Nephron (organoid): ENCODE data around the gene TNS3.

Experiments used
- H3K27ac Mint-ChIP-seq, 3 experiments: 2 replicates each; pipeline ENCODE4 v1.8.0; 2020; ENCODE audit warnings: mixed read lengths in 3 of 3, mild to moderate bottlenecking in 2 of 3, moderate library complexity in 1 of 3
- H3K27me3 Mint-ChIP-seq: 2 replicates; pipeline ENCODE4 v1.8.0; 2021; ENCODE audit warnings: low read depth, mild to moderate bottlenecking, moderate library complexity, mixed read lengths
- H3K36me3 Mint-ChIP-seq: 2 replicates; pipeline ENCODE4 v1.8.0; 2020; ENCODE audit warnings: low read depth, mixed read lengths
- H3K4me1 Mint-ChIP-seq: 2 replicates; pipeline ENCODE4 v1.8.0; 2020; ENCODE audit warnings: mixed read lengths
- H3K4me3 Mint-ChIP-seq, 3 experiments: 2 replicates each; pipeline ENCODE4 v1.8.0; 2020; ENCODE audit warnings: mild to moderate bottlenecking in 3 of 3, mixed read lengths in 3 of 3, moderate library complexity in 2 of 3
- H3K9me3 Mint-ChIP-seq: 2 replicates; pipeline ENCODE4 v1.8.0; 2020; ENCODE audit warnings: mixed read lengths
- TF ChIP-seq, protein P1 (sequence below), 3 experiments: fragments of 200-600 bp; sonication (generic); IDR thresholded peaks; one replicate each; pipeline ENCODE4 v1.5.0; 2021; ENCODE audit warnings: antibody characterized with exemption in 3 of 3; ENCODE audit not compliant: unreplicated experiment in 3 of 3

The TNS3 gene

DNA sequence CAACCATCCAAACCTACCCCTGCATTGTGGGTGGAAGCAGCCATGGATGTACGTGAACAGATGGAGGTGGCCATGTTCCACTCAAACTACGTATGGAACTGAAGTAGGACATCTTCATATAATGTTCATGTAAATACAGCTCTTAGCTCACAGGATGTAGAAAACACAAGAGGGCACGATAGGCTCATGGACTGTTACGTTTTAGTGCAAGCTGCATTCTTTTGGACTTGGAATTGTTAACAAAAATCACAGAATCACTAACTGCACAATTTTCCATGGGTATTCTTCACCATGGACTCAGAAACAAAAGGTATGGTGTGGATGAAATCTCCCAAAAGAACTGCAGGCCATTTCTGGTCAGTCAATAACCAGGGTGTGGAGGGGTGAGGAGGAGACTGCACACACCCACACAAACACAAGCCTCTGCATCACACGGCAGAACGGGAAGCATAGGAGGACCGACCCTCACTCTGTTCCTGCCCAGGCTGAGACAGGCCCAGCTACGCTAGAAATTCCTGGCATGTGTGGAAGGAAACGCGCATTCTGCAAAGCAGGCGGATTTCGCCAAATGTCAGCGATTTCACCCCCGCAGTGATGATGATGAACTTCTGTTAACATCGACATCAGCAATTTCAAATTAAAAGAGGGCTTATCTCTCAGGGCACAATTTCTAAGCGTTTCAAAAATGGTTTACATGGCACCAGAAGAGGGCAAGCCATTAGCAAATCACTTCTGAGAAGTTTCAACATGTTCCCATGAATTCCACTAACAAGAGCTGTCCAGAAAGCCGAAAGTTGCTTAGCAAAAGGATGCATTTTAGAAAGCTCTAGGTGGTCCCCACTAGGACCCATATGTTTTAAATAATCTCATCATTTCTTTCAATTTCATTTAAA lies 149.0 kb downstream of the TNS3 start:
- Mint-ChIP-seq H3K9me3 (no peaks in the 10 kb centered on the region), H3K27ac (peak overlapping the region; percentile 66 to 95 (median 78)), H3K4me3 (no peak overlapping the region), H3K4me1 (peaks cover 14% of the 10 kb centered on the region), H3K27me3 (no peaks in the 10 kb centered on the region), H3K36me3 (peaks cover 51% of the 10 kb centered on the region)
- TF ChIP-seq, protein P1, sequence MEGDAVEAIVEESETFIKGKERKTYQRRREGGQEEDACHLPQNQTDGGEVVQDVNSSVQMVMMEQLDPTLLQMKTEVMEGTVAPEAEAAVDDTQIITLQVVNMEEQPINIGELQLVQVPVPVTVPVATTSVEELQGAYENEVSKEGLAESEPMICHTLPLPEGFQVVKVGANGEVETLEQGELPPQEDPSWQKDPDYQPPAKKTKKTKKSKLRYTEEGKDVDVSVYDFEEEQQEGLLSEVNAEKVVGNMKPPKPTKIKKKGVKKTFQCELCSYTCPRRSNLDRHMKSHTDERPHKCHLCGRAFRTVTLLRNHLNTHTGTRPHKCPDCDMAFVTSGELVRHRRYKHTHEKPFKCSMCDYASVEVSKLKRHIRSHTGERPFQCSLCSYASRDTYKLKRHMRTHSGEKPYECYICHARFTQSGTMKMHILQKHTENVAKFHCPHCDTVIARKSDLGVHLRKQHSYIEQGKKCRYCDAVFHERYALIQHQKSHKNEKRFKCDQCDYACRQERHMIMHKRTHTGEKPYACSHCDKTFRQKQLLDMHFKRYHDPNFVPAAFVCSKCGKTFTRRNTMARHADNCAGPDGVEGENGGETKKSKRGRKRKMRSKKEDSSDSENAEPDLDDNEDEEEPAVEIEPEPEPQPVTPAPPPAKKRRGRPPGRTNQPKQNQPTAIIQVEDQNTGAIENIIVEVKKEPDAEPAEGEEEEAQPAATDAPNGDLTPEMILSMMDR (IDR thresholded peaks at IDR 0.05; ENCODE audit: unreplicated experiment in 3 of 3) = no peak

DNA sequence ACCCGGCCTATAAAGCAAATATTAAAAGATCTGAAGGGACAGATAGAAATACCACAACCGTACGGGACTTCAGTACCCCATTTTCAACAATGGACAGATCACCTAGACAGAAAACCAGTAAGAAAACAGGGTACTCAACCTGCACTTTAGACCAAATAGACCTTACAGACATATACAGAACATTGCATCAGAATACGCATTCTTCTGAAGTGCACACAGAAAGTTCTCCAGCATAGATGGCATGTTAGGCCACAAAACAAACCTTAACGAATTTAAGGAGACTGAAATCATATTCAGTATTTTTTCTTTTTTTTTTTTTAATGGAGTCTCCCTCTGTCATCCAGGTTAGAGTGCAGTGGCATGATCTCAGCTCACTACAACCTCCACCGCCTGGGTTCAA lies 151.5 kb downstream of the TNS3 start:
- Mint-ChIP-seq H3K36me3 (peaks cover 60% of the 10 kb centered on the region), H3K27me3 (no peaks in the 10 kb centered on the region), H3K27ac (no peak overlapping the region), H3K9me3 (no peaks in the 10 kb centered on the region), H3K4me3 (no peak overlapping the region), H3K4me1 (peaks cover 9% of the 10 kb centered on the region)
- TF ChIP-seq, protein P1 (IDR thresholded peaks at IDR 0.05; ENCODE audit: unreplicated experiment in 3 of 3) = no peak

DNA sequence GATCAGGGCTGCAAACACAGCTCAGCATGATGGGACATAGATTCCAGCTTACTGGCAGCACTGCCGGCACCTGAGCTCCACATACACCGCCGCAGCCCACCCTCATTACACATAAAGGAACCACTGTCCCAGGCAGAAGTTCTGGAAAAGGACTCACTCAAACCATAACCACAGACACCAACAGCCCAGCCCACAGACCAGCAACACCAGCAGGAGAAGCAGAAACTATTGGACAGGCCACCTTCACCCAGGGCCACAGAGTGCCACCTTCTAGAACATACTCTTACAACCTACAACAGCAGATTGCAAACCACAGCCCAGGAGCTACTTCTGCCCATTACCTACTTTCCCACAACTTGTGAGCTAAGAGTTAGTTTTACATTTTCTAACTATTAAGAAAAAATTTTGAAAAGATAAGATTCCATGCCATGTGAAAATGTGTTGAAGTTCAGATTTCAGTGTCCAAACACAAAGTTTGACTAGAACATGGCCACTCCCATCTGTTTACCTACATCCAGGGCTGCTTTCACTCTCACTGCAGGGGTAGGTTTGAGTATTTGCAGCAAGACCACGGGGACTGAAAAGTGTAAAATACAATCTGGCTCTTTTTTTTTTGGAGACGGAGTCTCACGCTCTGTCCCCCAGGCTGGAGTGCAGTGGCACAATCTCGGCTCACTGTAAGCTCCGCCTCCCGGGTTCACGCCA lies 153.0 kb downstream of the TNS3 start:
- H3K4me3 Mint-ChIP-seq = no peak overlapping the region
- peaks cover 9% of the 10 kb centered on the region for H3K4me1 Mint-ChIP-seq
- TF ChIP-seq, protein P1 (IDR thresholded peaks at IDR 0.05; ENCODE audit: unreplicated experiment in 3 of 3) = no peak
- peak overlapping the region in 1 of 3 experiments; percentile 69 for H3K27ac Mint-ChIP-seq
- peaks cover 60% of the 10 kb centered on the region for H3K36me3 Mint-ChIP-seq
- H3K27me3 Mint-ChIP-seq = no peaks in the 10 kb centered on the region
- no peaks in the 10 kb centered on the region for H3K9me3 Mint-ChIP-seq

DNA sequence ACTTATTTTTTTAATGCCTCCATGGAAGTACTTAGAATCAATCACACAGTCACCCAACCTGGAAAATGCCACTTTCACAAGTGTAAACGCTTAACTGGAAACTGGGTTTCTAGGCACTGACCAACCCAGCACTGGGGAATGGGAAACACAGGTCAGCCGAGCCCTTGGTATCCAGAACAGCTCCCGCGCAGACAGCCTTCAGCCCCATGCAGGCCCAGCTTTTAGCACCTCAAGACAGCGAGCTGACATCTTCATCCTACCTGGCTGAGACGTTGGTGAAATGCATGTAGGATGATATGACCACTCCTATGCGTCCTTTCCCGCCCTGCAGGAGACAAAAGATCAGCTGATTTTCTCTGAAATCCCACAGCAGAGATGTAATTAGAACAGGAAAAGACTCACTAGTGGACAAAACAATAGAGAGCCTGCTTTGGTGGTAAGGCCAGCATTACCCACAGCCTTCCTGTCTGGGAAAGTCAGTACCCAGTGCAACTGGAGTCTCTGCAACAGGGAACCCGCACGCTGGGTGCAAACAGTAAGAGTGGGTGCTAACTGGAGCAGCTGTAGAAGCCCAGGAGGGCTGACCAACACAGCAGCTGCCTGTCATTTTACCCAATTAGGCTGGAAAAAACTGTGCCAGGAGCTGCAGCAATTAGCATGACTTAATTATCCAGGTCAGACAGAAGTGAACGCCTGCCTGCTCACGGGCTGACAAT lies 153.7 kb downstream of the TNS3 start:
- H3K27me3 Mint-ChIP-seq = no peaks in the 10 kb centered on the region
- H3K27ac Mint-ChIP-seq = peak overlapping the region in 1 of 3 experiments; percentile 69
- H3K9me3 Mint-ChIP-seq = no peaks in the 10 kb centered on the region
- H3K4me1 Mint-ChIP-seq = peaks cover 9% of the 10 kb centered on the region
- peaks cover 64% of the 10 kb centered on the region for H3K36me3 Mint-ChIP-seq
- H3K4me3 Mint-ChIP-seq = no peak overlapping the region
- TF ChIP-seq, protein P1 (IDR thresholded peaks at IDR 0.05; ENCODE audit: unreplicated experiment in 3 of 3) = no peak

DNA sequence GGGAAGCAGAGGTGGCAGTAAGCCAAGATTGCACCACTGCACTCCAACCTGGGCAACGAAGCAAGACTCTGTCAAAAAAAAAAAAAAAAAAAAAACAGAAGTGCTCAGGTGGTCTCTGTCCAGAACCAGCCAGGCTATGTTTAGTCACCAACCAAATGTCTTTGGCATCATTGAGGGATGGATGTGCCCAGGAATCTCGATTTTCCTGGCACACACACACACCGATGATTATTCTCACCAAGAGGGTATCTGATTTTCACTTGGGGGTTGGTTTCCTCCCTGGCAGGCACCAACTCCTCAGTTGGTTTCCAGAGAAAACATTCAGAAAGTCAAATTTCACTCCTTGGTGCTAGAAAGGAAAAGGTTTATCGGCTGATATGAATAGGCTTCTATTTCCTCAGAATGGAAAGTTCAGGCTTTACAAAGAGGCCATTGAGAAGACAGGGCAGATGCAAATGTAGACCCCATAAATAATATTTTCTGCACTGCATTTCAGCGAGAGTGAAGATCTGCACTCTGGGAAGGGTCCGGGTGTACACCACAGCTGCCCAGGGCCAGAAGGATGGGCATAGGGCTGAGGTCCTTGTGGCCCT lies 154.8 kb downstream of the TNS3 start:
- peaks cover 12% of the 10 kb centered on the region for H3K4me1 Mint-ChIP-seq
- no peaks in the 10 kb centered on the region for H3K27me3 Mint-ChIP-seq
- no peak overlapping the region for H3K4me3 Mint-ChIP-seq
- H3K36me3 Mint-ChIP-seq = peaks cover 70% of the 10 kb centered on the region
- no peak overlapping the region for H3K27ac Mint-ChIP-seq
- TF ChIP-seq, protein P1 (IDR thresholded peaks at IDR 0.05; ENCODE audit: unreplicated experiment in 3 of 3) = no peak
- H3K9me3 Mint-ChIP-seq = no peaks in the 10 kb centered on the region
